Measurements from ENCODE around the gene EBF3. TPM values are rescaled to one million over a fixed set of nuclear protein-coding genes. Genes with fewer than 3 reads are reported as not detected.
A peak's percentile ranks its signal among the peaks of the same experiment; 100 is the strongest.

The EBF3 gene
- total RNA-seq, 1 experiment from 2014 or later = 0.22 TPM

DNA sequence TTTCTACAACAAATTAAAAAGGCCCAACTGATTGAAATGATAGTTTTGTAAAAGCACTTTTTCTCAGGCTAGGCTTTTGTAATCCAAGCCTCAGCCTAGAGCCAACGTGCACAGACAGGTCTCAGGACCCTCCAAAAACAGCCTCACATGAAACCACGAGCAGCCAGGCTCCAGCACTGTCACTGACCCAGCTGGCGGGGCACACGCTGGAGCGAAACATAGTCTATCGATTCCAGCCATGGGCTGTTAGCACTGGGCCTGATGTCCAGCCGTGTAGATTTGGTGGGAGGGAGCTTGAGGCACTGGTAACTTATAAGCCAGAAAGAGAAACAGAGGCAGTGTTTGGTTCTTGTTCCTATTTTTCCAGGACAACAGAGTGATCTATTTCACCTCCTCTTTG is 104.5 kb downstream of the EBF3 start:
- H2BK5ac ChIP-seq (ENCODE audit: insufficient read length, low read length) = no peak overlapping the region
- no peaks in the 10 kb centered on the region for H3K4me1 ChIP-seq (ENCODE audit: insufficient read depth, low read length)
- H3K18ac ChIP-seq (ENCODE audit: insufficient read length, low read depth, low read length) = no peak overlapping the region
- WGBS (ENCODE audit: extremely low coverage, insufficient read length, low lambda C conversion rate) = no CpG with 5 or more reads among the region's 7 CpGs
- no peaks in the 10 kb centered on the region for H4K20me1 ChIP-seq (ENCODE audit: control insufficient read depth, insufficient read depth, insufficient read length)
- Mint-ChIP-seq H3K4me3 (no peak overlapping the region), H3K9me3 (peaks cover 4 to 5% of the 10 kb centered on the region in 2 experiments; a peak in 4 of 5 replicates), H3K27ac (no peak overlapping the region), H3K27me3 (ENCODE audit: low read depth) (peaks cover 10% of the 10 kb centered on the region), H3K36me3 (ENCODE audit: insufficient read depth in 1 of 3, low read depth in 3 of 3) (peaks cover 0 to 4% (median 0%) of the 10 kb centered on the region in 3 experiments; a peak in 2 of 7 replicates), H3K4me1 (peaks cover 0 to 10% of the 10 kb centered on the region in 2 experiments; a peak in 2 of 4 replicates)
- H4K5ac ChIP-seq (ENCODE audit: insufficient read length, low read depth, low read length) = no peak overlapping the region
- H3K9ac ChIP-seq (ENCODE audit: extremely low read depth, insufficient read length, low read length) = no peak overlapping the region
- H2AFZ ChIP-seq (ENCODE audit: low read length) = no peak overlapping the region
- H3K23me2 ChIP-seq (ENCODE audit: insufficient read length, low read depth, low read length, poor library complexity, severe bottlenecking) = no peaks in the 10 kb centered on the region
- H3K4me2 ChIP-seq (ENCODE audit: insufficient read depth, insufficient read length, low read length) = no peak overlapping the region
- no peak overlapping the region for H3K56ac ChIP-seq (ENCODE audit: insufficient read length, low read depth, low read length)
- H2BK20ac ChIP-seq (ENCODE audit: low read depth, low read length, poor library complexity, severe bottlenecking) = no peak overlapping the region
- no peaks in the 10 kb centered on the region for H3K79me2 ChIP-seq (ENCODE audit: insufficient read depth, low read length)
- H3K23ac ChIP-seq (ENCODE audit: insufficient read length, low read depth, low read length) = no peak overlapping the region
- no peaks in the 10 kb centered on the region for H3K79me1 ChIP-seq (ENCODE audit: insufficient read depth, low read depth, low read length, poor library complexity, severe bottlenecking)
- DNase-seq = no peak
- no peak overlapping the region for H3K27ac ChIP-seq (ENCODE audit: insufficient read length, low read depth, low read length)
- peak overlapping the region; percentile 26; the same call in 1 of the 2 replicates for H3K14ac ChIP-seq (ENCODE audit: insufficient read depth, low read length)
- H4K91ac ChIP-seq (ENCODE audit: insufficient read length, low read depth, low read length) = no peak overlapping the region
- no peak overlapping the region for H2BK120ac ChIP-seq (ENCODE audit: low read depth, low read length, poor library complexity, severe bottlenecking)
- H2BK12ac ChIP-seq (ENCODE audit: insufficient read length, low read depth, low read length) = no peak overlapping the region
- TF ChIP-seq, protein P1, sequence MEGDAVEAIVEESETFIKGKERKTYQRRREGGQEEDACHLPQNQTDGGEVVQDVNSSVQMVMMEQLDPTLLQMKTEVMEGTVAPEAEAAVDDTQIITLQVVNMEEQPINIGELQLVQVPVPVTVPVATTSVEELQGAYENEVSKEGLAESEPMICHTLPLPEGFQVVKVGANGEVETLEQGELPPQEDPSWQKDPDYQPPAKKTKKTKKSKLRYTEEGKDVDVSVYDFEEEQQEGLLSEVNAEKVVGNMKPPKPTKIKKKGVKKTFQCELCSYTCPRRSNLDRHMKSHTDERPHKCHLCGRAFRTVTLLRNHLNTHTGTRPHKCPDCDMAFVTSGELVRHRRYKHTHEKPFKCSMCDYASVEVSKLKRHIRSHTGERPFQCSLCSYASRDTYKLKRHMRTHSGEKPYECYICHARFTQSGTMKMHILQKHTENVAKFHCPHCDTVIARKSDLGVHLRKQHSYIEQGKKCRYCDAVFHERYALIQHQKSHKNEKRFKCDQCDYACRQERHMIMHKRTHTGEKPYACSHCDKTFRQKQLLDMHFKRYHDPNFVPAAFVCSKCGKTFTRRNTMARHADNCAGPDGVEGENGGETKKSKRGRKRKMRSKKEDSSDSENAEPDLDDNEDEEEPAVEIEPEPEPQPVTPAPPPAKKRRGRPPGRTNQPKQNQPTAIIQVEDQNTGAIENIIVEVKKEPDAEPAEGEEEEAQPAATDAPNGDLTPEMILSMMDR (conservative IDR thresholded peaks at IDR 0.05) = no peak
- no peak overlapping the region for H2AK5ac ChIP-seq (ENCODE audit: insufficient read length, low read length)
- no peaks in the 10 kb centered on the region for H3K27me3 ChIP-seq (ENCODE audit: insufficient read depth, low read length)
- no peak overlapping the region for H2BK15ac ChIP-seq (ENCODE audit: low read depth, low read length)
- H3K9me3 ChIP-seq (ENCODE audit: control insufficient read depth, low read depth, low read length) = no peaks in the 10 kb centered on the region
- H4K8ac ChIP-seq (replicated peaks; ENCODE audit: insufficient read length, low read depth, low read length) = no peak overlapping the region
- no peak overlapping the region for H3T11ph ChIP-seq (ENCODE audit: low read length)
- H3K4ac ChIP-seq (ENCODE audit: low read depth, low read length) = no peak overlapping the region
